ENCODE measurements around the gene IGF2BP3.
A peak's percentile ranks its signal among the peaks of the same experiment; 100 is the strongest.

Gene IGF2BP3

GRCh38 chr7:23389701-23390100 lies 80.6 kb downstream of the IGF2BP3 start:
- Mint-ChIP-seq H3K4me1 (ENCODE audit: low read depth) (peaks cover 28% of the 10 kb centered on the region), H3K4me3 (no peak overlapping the region), H3K27me3 (peaks cover 2% of the 10 kb centered on the region), H3K36me3 (ENCODE audit: low read depth) (no peaks in the 10 kb centered on the region), H3K9me3 (no peaks in the 10 kb centered on the region), H3K27ac (no peak overlapping the region)
- DNase-seq: no peak

DNA sequence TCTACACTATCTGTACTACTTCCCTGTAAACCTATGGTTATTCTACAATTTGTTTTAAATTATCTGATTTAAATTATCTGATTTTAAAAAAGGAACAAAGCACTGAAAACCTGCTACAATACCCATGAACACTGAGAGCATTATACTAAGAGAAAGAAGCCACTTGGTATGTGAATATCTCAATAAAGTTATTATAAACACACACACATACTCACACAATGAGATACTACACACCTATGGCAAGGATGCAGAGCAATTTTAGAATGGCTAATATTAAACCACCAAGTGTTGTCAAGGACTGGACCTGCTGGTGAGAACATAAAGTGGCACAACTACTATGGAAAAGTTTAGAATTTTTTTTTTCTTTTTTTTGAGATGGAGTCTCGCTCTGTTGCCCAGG lies 82.7 kb downstream of the IGF2BP3 start:
- no peak for DNase-seq
- peaks cover 2% of the 10 kb centered on the region for H3K27me3 Mint-ChIP-seq
- H3K36me3 Mint-ChIP-seq (ENCODE audit: low read depth): no peaks in the 10 kb centered on the region
- H3K4me1 Mint-ChIP-seq (ENCODE audit: low read depth): peaks cover 28% of the 10 kb centered on the region
- H3K9me3 Mint-ChIP-seq: no peaks in the 10 kb centered on the region
- H3K4me3 Mint-ChIP-seq: no peak overlapping the region
- no peak overlapping the region for H3K27ac Mint-ChIP-seq

DNA sequence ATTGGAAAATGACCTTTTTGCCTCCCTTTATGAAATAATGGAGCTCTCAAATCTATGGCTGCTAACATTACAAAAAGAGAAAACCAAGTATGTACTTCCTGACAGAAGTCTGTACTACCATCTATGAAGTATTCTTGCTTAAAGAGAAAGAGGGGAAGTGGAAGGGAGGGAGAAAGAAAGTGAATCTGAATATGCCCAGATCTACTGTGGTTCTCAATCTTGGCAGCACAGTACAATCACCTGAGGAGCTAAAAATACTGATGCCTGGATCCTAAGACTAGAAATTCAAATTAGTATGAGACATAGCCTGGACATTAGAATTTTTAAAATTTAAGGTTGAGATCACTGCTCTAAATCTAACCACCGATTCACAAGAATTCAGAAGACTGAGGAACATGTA lies 85.2 kb downstream of the IGF2BP3 start:
- Mint-ChIP-seq H3K36me3 (ENCODE audit: low read depth) (no peaks in the 10 kb centered on the region), H3K4me1 (ENCODE audit: low read depth) (peaks cover 13% of the 10 kb centered on the region), H3K27me3 (peaks cover 7% of the 10 kb centered on the region), H3K27ac (no peak overlapping the region), H3K9me3 (no peaks in the 10 kb centered on the region), H3K4me3 (no peak overlapping the region)
- no peak for DNase-seq

GRCh38 chr7:23383225-23383624 lies 87.1 kb downstream of the IGF2BP3 start:
- no peak overlapping the region for H3K27ac Mint-ChIP-seq
- no peaks in the 10 kb centered on the region for H3K36me3 Mint-ChIP-seq (ENCODE audit: low read depth)
- peaks cover 15% of the 10 kb centered on the region for H3K4me1 Mint-ChIP-seq (ENCODE audit: low read depth)
- H3K9me3 Mint-ChIP-seq: no peaks in the 10 kb centered on the region
- H3K4me3 Mint-ChIP-seq: no peak overlapping the region
- DNase-seq: no peak
- H3K27me3 Mint-ChIP-seq: peaks cover 8% of the 10 kb centered on the region

GRCh38 chr7:23380961-23381360 lies 89.3 kb downstream of the IGF2BP3 start:
- peaks cover 7% of the 10 kb centered on the region for H3K27me3 Mint-ChIP-seq

GRCh38 chr7:23380556-23380955 lies 89.7 kb downstream of the IGF2BP3 start:
- peaks cover 2% of the 10 kb centered on the region for H3K9me3 Mint-ChIP-seq
- no peak for DNase-seq
- H3K36me3 Mint-ChIP-seq (ENCODE audit: low read depth): no peaks in the 10 kb centered on the region
- H3K27me3 Mint-ChIP-seq: peaks cover 7% of the 10 kb centered on the region
- peaks cover 33% of the 10 kb centered on the region for H3K4me1 Mint-ChIP-seq (ENCODE audit: low read depth)
- H3K4me3 Mint-ChIP-seq: no peak overlapping the region
- no peak overlapping the region for H3K27ac Mint-ChIP-seq

More at GRCh38 chr7:23380961-23381360, 89.3 kb downstream of the IGF2BP3 start:
- Mint-ChIP-seq H3K4me3 (no peak overlapping the region), H3K4me1 (ENCODE audit: low read depth) (peaks cover 29% of the 10 kb centered on the region), H3K9me3 (peaks cover under 1% of the 10 kb centered on the region), H3K27ac (no peak overlapping the region), H3K36me3 (ENCODE audit: low read depth) (no peaks in the 10 kb centered on the region)
- DNase-seq: no peak

- Mint-ChIP-seq H3K9me3 (peaks cover 2% of the 10 kb centered on the region), H3K27ac (no peak overlapping the region), H3K4me3 (no peak overlapping the region), H3K4me1 (ENCODE audit: low read depth) (peaks cover 41% of the 10 kb centered on the region), H3K36me3 (ENCODE audit: low read depth) (no peaks in the 10 kb centered on the region), H3K27me3 (peaks cover 7% of the 10 kb centered on the region)
- DNase-seq: no peak
Observed at GRCh38 chr7:23378996-23379395, 91.3 kb downstream of the IGF2BP3 start.

DNA sequence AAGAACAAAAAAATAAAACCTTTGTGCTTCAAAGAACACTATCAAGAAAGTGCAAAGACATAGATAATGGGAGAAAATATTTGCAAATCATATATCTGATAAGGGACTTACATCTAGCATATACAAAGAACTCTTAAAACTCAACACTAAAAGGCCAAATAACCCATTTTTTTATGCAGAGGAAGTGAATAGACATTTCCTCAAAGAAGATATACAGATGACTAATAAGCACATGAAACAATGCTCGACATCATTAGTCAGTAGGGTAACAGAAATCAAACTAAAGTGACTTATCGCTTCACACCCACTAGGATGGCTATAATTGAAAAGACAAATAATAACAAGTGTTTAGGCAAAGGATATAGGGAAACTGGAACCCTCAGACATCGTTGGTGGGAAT lies 93.2 kb downstream of the IGF2BP3 start:
- H3K4me3 Mint-ChIP-seq: no peak overlapping the region
- H3K27me3 Mint-ChIP-seq: peaks cover 7% of the 10 kb centered on the region
- no peak for DNase-seq
- H3K36me3 Mint-ChIP-seq (ENCODE audit: low read depth): no peaks in the 10 kb centered on the region
- peaks cover 57% of the 10 kb centered on the region for H3K4me1 Mint-ChIP-seq (ENCODE audit: low read depth)
- H3K27ac Mint-ChIP-seq: peak overlapping the region; percentile 84
- peaks cover 2% of the 10 kb centered on the region for H3K9me3 Mint-ChIP-seq

DNA sequence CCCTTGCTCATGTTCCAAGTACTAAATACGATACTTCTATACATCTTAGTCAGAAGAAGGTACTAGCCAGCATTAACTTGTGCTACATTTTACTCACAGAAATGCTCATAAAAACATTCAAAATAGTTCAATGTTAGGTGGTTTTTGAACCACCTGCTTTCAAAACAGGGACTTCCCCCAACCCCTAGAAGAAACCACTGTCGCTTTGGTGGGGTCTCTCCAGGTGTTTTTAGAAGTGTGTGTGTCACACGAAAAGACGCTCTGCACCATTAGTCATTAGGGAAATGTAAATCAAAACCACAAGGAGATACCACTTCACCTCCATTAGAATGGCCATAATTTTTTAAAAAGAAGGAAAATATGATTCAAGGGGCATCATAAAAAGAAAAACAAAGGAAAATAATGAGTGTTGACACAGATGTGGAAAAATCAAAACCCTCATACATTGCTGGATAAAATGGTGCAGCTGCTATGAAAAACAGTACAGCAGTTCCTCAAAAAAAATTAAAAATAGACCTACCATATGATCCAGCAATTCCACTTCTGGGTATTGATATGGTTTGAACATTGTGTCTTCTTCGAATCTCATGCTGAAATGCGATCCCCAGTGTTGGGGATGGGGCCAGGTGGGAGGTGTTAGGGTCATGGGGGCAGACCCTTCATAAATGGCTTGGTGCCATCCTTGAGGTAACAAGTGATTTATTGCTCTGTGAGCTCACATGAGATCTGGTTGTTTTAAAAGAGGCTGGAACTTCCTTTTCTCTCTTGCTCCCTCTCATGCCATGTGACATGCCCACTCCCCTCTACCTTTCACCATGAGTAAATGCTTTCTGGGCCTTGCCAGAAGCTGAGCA lies 96.9 kb downstream of the IGF2BP3 start:
- peak overlapping the region; percentile 96 for H3K27ac Mint-ChIP-seq
- peaks cover 2% of the 10 kb centered on the region for H3K9me3 Mint-ChIP-seq
- peaks cover 75% of the 10 kb centered on the region for H3K4me1 Mint-ChIP-seq (ENCODE audit: low read depth)
- H3K4me3 Mint-ChIP-seq: peak overlapping the region; percentile 9
- H3K27me3 Mint-ChIP-seq: peaks cover 9% of the 10 kb centered on the region
- no peaks in the 10 kb centered on the region for H3K36me3 Mint-ChIP-seq (ENCODE audit: low read depth)
- DNase-seq: peak; percentile 59

- Mint-ChIP-seq H3K4me3 (peak overlapping the region; percentile 9), H3K36me3 (ENCODE audit: low read depth) (no peaks in the 10 kb centered on the region), H3K4me1 (ENCODE audit: low read depth) (peaks cover 79% of the 10 kb centered on the region), H3K27me3 (peaks cover 9% of the 10 kb centered on the region), H3K27ac (peak overlapping the region; percentile 96), H3K9me3 (peaks cover 2% of the 10 kb centered on the region)
- DNase-seq: no peak
Observed at GRCh38 chr7:23372611-23373010, 97.7 kb downstream of the IGF2BP3 start.

DNA sequence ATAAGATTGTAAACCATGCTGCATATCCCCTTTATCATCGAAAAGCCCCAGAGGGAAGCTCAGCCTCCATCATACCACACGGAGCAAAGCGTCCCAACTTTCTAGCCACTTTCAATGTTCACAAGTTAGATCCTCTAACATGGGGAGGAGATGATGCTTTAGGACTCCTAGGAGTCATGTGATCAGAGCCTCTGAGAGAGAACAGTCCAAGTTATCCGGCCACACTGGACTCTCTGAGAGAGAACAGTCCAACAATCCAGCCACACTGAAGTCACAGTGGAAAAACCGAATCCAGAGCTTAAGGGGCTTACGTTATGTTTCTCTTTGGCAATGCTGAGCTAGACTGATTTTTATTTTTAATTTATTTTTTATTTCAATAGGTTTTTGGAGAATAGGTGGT lies 98.6 kb downstream of the IGF2BP3 start:
- Mint-ChIP-seq H3K27ac (no peak overlapping the region), H3K4me1 (ENCODE audit: low read depth) (peaks cover 76% of the 10 kb centered on the region), H3K36me3 (ENCODE audit: low read depth) (no peaks in the 10 kb centered on the region), H3K4me3 (no peak overlapping the region), H3K27me3 (peaks cover 9% of the 10 kb centered on the region), H3K9me3 (peaks cover 2% of the 10 kb centered on the region)
- DNase-seq: no peak

- H3K4me3 Mint-ChIP-seq: no peak overlapping the region
- H3K27ac Mint-ChIP-seq: peak overlapping the region; percentile 31
- peaks cover 9% of the 10 kb centered on the region for H3K27me3 Mint-ChIP-seq
- no peak for DNase-seq
- no peaks in the 10 kb centered on the region for H3K36me3 Mint-ChIP-seq (ENCODE audit: low read depth)
- peaks cover 65% of the 10 kb centered on the region for H3K4me1 Mint-ChIP-seq (ENCODE audit: low read depth)
- no peaks in the 10 kb centered on the region for H3K9me3 Mint-ChIP-seq
Observed at GRCh38 chr7:23369695-23370404, 100.4 kb downstream of the IGF2BP3 start.

- DNase-seq: no peak
- Mint-ChIP-seq H3K9me3 (no peaks in the 10 kb centered on the region), H3K36me3 (ENCODE audit: low read depth) (no peaks in the 10 kb centered on the region), H3K27me3 (peaks cover 9% of the 10 kb centered on the region), H3K27ac (no peak overlapping the region), H3K4me3 (no peak overlapping the region), H3K4me1 (ENCODE audit: low read depth) (peaks cover 58% of the 10 kb centered on the region)
Observed at GRCh38 chr7:23369100-23369499, 101.2 kb downstream of the IGF2BP3 start.

- Mint-ChIP-seq H3K4me1 (ENCODE audit: low read depth) (peaks cover 25% of the 10 kb centered on the region), H3K27ac (no peak overlapping the region), H3K27me3 (peaks cover 20% of the 10 kb centered on the region), H3K4me3 (no peak overlapping the region), H3K36me3 (ENCODE audit: low read depth) (no peaks in the 10 kb centered on the region), H3K9me3 (no peaks in the 10 kb centered on the region)
- DNase-seq: no peak
Observed at GRCh38 chr7:23358152-23358674, 112.1 kb downstream of the IGF2BP3 start.
